UCSD-AML1 (cell line): ENCODE data around the gene DYSF.

ENCODE experiments used
- DNase-seq: peaks from one replicate; lab custom pipeline; 2025; ENCODE audit not compliant: unreplicated experiment; lab: John Stamatoyannopoulos, UW

The DYSF gene

GRCh38 chr2:71526141-71526540, 72.8 kb downstream of the DYSF start:
- DNase-seq = no peak

DNA sequence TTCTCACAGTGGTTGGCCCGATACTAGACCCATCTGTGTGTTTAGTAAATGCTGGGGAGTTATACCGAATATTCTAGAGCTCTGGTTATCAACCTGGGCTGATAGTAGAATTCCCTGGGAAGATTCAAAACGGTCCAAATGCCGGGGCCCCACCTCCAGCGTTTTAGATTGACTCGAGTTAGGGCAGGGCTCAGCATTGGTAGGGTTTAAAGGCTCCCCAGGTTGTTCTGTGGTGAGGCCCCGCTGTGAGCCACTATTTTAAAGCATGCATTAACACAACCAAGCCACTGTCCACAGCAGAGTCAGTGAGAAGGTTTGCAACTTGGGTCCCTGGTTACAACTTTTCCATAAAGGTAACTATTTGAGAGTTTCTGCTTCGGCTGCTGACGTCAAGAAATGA, 73.6 kb downstream of the DYSF start:
- DNase-seq = no peak

DNA sequence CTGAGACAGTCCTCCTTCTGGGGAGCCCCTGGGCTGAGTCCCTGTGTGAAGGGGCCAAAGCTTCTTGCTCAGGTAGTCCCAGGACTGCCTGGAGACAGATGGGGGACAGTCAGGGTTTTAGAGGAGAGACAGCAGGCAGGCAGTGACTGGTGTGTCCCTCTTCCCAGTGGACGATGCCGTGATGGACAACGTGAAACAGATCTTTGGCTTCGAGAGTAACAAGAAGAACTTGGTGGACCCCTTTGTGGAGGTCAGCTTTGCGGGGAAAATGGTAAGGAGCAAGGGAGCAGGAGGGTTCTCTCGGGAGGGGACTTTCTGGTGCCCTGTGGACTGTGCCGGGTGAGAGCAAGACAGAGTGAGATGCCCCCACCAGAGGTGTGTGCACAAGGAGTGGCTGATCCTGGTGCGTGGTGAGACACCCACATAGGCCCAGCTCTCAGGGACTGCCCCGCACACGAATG, 74.8 kb downstream of the DYSF start:
- no peak for DNase-seq

DNA sequence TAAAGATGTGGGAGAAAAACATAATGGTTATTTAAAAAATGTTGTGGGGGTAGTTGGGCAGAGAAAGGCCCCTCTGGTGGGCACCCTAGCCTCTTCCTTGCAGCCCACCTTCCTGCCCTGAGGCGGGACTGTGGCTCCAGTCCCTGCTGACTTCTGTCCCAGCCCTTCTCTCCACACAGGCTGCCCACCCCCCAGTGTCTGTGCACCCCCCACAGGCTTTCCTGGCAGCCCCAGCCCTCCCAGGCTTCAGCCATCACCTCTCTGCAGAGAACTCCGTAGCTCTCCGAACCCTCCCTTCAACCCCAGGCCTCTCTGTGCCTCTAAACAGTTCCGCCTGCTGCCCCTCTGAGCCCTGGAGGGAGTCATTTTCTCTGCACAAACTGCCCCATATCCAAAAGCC, 75.4 kb downstream of the DYSF start:
- no peak for DNase-seq

- DNase-seq = no peak
Measured at GRCh38 chr2:71530211-71530610, 76.8 kb downstream of the DYSF start.

DNA sequence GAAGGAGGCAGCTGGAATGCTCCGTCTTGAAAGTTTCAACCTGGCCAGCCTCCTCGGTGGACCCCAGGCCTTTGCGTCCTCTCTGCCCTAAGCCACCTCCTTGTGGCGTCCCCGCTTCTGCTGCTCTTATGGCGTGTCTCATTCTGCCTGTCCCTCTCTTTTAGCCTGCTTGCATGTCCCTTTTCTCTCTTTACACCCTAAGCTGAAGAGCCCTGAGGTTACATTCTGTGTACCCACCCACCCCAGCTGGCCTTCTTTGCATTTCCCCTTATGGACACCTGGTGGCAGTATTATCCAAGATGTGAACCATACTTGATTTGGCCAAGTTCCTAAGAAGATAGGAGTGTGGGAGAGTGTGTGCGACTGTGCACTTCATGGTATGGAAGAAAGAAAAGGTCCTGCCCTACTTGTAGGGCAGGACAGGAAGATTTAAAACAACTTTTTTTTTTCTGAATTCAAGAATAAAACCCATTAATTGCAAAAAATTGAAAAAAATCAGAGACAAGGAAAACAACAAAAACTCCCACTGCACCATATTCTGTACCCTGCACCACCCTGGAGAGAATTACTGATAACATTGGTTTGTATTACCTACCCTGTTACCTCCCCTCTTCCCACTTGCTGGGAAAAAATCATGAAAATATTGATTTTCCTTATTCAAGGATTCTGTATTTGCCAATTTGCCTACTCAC, 77.4 kb downstream of the DYSF start:
- peak; percentile 20 for DNase-seq

- no peak for DNase-seq
Measured at GRCh38 chr2:71531522-71532047, 78.2 kb downstream of the DYSF start.

GRCh38 chr2:71532327-71532726, 79.0 kb downstream of the DYSF start:
- no peak for DNase-seq

GRCh38 chr2:71534201-71534600, 80.8 kb downstream of the DYSF start:
- DNase-seq = no peak

- no peak for DNase-seq
Measured at GRCh38 chr2:71534826-71535225, 81.5 kb downstream of the DYSF start.

- DNase-seq = no peak
Measured at GRCh38 chr2:71535526-71535925, 82.2 kb downstream of the DYSF start.

DNA sequence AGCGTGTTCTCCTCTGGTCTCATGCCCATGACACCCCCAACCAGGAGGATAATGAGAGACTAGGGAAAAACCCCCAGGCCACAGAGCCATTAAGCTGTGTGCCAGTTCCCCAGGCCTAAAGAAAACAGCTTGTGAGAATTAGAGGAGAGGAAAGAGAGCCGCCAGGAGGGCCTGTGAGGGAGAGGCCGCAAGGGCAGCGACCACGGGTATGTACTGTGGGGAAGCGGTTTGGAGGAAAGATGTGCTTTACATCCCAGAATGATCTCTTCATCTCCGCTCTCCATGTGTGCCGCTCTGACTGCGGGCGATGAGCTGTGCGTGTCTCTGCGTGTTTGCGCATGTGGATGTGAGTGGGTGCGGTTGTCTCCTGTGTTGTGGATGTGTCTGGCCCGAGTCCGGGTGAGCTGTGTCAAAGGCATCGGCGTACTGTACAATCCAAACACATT, 82.9 kb downstream of the DYSF start:
- no peak for DNase-seq

DNA sequence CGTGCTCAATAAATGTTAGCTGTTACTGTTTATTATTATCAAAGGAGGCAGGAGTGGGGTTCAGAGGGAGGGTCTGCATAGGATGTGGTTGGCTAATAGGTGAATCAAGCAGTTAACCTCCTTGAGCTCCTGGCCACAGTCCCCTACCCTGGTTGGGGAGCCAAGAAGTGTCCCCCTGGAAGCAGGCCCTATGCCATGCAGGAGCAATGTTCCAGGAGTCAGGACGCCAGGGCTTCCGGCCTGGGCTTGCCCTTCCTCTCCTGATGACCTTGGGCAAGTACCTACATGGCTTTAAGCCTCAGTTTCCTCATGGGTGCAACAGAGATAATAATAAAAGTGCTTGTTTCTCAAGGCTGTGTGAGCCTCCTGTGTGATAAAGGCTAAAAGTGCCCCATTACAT, 84.9 kb downstream of the DYSF start:
- DNase-seq = no peak

DNA sequence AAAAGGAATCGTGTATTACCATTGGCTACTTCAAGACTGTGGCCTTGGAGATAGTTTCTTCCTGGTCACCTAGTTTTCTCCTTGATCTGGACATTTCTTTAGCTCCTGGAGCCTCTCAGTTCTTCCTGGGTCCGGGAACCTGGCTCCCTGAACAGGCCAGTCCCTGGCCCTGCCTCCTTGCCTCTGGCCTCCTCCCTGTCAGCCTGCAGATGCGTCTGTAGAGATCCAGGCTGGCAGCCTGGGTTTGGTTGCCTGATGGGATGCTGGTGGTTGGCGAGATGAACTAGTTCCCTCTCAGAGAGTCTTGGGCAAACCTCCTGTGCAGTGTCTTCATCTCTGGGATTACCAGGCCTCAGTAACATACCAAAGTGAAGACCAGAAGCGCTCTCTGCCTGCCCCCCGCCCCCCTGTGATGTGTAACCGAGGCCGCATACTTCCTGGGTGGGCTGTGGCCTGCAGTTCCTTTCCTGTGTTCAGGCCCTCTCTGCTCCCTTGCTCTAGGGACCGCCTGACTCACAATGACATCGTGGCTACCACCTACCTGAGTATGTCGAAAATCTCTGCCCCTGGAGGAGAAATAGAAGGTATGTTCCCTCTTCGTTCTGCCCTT, 85.4 kb downstream of the DYSF start:
- no peak for DNase-seq

DNA sequence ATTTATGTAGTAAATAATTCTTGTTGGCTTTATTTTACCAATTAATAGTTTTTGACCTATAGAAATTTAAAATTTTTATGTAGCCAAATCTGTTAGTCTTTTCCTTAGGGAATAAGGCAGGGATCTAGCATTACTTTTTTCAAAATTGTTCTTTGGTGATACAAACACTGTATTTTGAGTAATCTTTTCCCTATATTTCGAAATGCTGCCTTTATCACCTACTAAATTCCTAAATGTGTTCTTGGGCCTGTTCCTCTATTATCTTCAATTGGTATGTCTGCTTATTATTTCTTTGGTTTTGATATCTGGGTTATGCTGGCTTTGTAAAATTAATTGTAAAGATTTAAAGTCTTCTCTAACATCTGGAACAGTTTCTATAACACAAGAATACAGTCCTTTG, 87.5 kb downstream of the DYSF start:
- no peak for DNase-seq

GRCh38 chr2:71544919-71545571, 91.7 kb downstream of the DYSF start:
- peak; percentile 70 for DNase-seq

- peak; percentile 70 for DNase-seq
Measured at GRCh38 chr2:71545572-71546274, 92.4 kb downstream of the DYSF start.

- no peak for DNase-seq
Measured at GRCh38 chr2:71546275-71546638, 92.9 kb downstream of the DYSF start.

DNA sequence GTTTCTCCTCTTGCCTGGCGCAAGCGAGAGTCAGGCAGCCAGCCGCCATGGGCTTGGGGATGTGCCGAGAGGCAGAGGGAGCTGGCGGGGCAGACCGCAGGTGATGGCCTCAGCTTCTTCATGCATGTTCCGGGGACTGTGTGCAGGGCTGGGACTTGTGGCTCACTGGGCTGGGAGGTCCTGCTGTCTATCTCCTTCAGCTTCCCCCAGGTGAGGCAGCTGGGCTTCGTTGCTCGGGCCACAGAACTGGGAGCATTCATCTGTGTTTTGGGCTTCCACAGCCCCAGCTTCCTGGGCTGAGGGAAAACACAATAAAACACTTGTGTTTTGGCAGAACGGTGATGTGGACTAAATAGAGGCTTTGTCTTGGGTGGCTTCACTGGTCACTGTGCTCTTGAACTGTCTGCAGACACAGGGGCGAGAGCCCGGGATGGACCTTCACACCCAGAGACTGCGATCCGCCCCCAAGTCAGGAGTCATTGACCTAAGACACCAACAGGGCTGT, 93.5 kb downstream of the DYSF start:
- DNase-seq = no peak

- DNase-seq = no peak
Measured at GRCh38 chr2:71547616-71548285, 94.4 kb downstream of the DYSF start.
